Muscle of back (tissue), 13 donors: Measurements from ENCODE around the gene TBL1Y. TPM values are rescaled to one million over a fixed set of nuclear protein-coding genes. Genes with fewer than 3 reads are reported as not detected.
"Not testable (repeated sequence)": the region's sequence is repeated elsewhere in the genome, so short reads cannot be mapped to it uniquely, and the experiment has no call there.

ENCODE experiments used
- DNase-seq, 3 donors: peaks; one replicate each; pipeline versions ENCODE4 v3.0.0 to v3.0.0-alpha.2; 2013
- long read RNA-seq, 9 donors: transcript quantifications; one replicate each; lab custom pipeline, GENCODE V29; 2026
- polyA plus RNA-seq, 10 donors: library from polyadenylated mRNA; unstranded; fragments of 120-200 nt; gene quantifications; one replicate each; pipeline ENCODE4 v1.2.1, GENCODE V29; 2013; ENCODE audit not compliant: insufficient read length in 10 of 10

TBL1Y gene
- polyA plus RNA-seq: under 1 TPM in 6 of 10 donors, not detected in 4; 0.07 to 0.56 (median 0.19) TPM
- long read RNA-seq, donor 1: 0 reads
- long read RNA-seq, donor 2: 0 reads
- long read RNA-seq, donor 3: 0 reads
- long read RNA-seq, donor 4: 0 reads
- long read RNA-seq, donor 5: 0 reads
- long read RNA-seq, donor 6: 0 reads
- long read RNA-seq, donor 7: 0 reads
- long read RNA-seq, donor 8: 0 reads
- long read RNA-seq, donor 9: 0 reads

GRCh38 chrY:6910372-6911252, at the start of gene TBL1Y:
Gene TBL1Y (plus strand): TSS chrY:6910697. CDS start chrY:7025085, 114,388 bp downstream.
- DNase-seq: peak in 1 of 3 donors; percentile 43

- no peak for DNase-seq
Measured at GRCh38 chrY:6894496-6894895, 16.0 kb upstream of the TBL1Y start.

- no peak for DNase-seq
Measured at GRCh38 chrY:6895236-6895635, 15.3 kb upstream of the TBL1Y start.

GRCh38 chrY:6902116-6902515, 8.4 kb upstream of the TBL1Y start:
- not testable (repeated sequence) for DNase-seq

GRCh38 chrY:6907591-6907990, 2.9 kb upstream of the TBL1Y start:
- no peak for DNase-seq

GRCh38 chrY:6908021-6908420, 2.5 kb upstream of the TBL1Y start:
- DNase-seq: not testable (repeated sequence)

GRCh38 chrY:6909118-6909521, 1.4 kb upstream of the TBL1Y start:
- peak in 1 of 3 donors; percentile 53 for DNase-seq

- DNase-seq: peak in 1 of 3 donors; percentile 8
Measured at GRCh38 chrY:6909856-6910255, 641 bp upstream of the TBL1Y start.

GRCh38 chrY:6911253-6911881, 870 bp downstream of the TBL1Y start, which contains the start of gene AMELY:
Gene AMELY (minus strand): TSS chrY:6911752. CDS start chrY:6872608, 39,144 bp downstream.
- peak in 1 of 3 donors; percentile 38 for DNase-seq

- DNase-seq: no peak
Measured at GRCh38 chrY:6913362-6913761, 2.9 kb downstream of the TBL1Y start.

GRCh38 chrY:6921061-6921460, 10.6 kb downstream of the TBL1Y start:
- DNase-seq: no peak

- DNase-seq: no peak
Measured at GRCh38 chrY:6928265-6928664, 17.8 kb downstream of the TBL1Y start.

GRCh38 chrY:6929237-6929636, 18.7 kb downstream of the TBL1Y start:
- DNase-seq: no peak

- no peak for DNase-seq
Measured at GRCh38 chrY:6931779-6932396, 21.4 kb downstream of the TBL1Y start.

- no peak for DNase-seq
Measured at GRCh38 chrY:6935497-6935896, 25.0 kb downstream of the TBL1Y start.

- no peak for DNase-seq
Measured at GRCh38 chrY:6947695-6948094, 37.2 kb downstream of the TBL1Y start.

GRCh38 chrY:6948378-6948777, 37.9 kb downstream of the TBL1Y start:
- DNase-seq: no peak

GRCh38 chrY:6949947-6950346, 39.5 kb downstream of the TBL1Y start:
- no peak for DNase-seq

- DNase-seq: peak in 2 of 3 donors; percentile 20 to 52
Measured at GRCh38 chrY:6964732-6965131, 54.2 kb downstream of the TBL1Y start.

- no peak for DNase-seq
Measured at GRCh38 chrY:6966521-6966920, 56.0 kb downstream of the TBL1Y start.

GRCh38 chrY:6967736-6968135, 57.2 kb downstream of the TBL1Y start:
- DNase-seq: no peak

- DNase-seq: no peak
Measured at GRCh38 chrY:6968191-6968590, 57.7 kb downstream of the TBL1Y start.
